Small intestine (tissue), 7 donors: ENCODE data around the gene FCF1. TPM values are rescaled to one million over a fixed set of nuclear protein-coding genes. Genes with fewer than 3 reads are reported as not detected.

Source experiments
- DNase-seq, 2 donors: peaks; one replicate each; pipeline versions ENCODE4 v3.0.0 to v3.0.0-alpha.2; 2013
- FAIRE-seq: peaks from 2 replicates; lab custom pipeline; 2012; peaks lifted over from hg19 to GRCh38; lab: Jason Lieb, UNC
- H3K27ac ChIP-seq, 3 donors: one replicate each; pipeline ENCODE4 v1.5.1; 2013; ENCODE audit warnings: low read length in 2 of 3, mild to moderate bottlenecking in 2 of 3, control low read depth in 1 of 3, inconsistent platforms in 1 of 3, low read depth in 1 of 3, moderate library complexity in 1 of 3
- H3K27me3 ChIP-seq, 3 donors: one replicate each; pipeline ENCODE4 v1.6.1; 2013; ENCODE audit warnings: low read length in 3 of 3, inconsistent platforms in 1 of 3; ENCODE audit not compliant: control insufficient read depth in 3 of 3, insufficient read depth in 3 of 3
- H3K36me3 ChIP-seq, 3 donors: one replicate each; pipeline ENCODE4 v1.6.1; 2013; ENCODE audit warnings: low read length in 3 of 3, inconsistent platforms in 1 of 3, low read depth in 1 of 3, mild to moderate bottlenecking in 1 of 3, moderate library complexity in 1 of 3; ENCODE audit not compliant: control insufficient read depth in 3 of 3, insufficient read depth in 2 of 3
- H3K4me1 ChIP-seq, 3 donors: one replicate each; pipeline ENCODE4 v1.6.1; 2013; ENCODE audit warnings: low read length in 2 of 3, inconsistent platforms in 1 of 3, low read depth in 1 of 3, mild to moderate bottlenecking in 1 of 3, moderate library complexity in 1 of 3; ENCODE audit not compliant: control insufficient read depth in 3 of 3, insufficient read depth in 2 of 3
- H3K4me3 ChIP-seq, 3 donors: one replicate each; pipeline ENCODE4 v1.5.1; 2013; ENCODE audit warnings: low read length in 3 of 3, control low read depth in 1 of 3, inconsistent platforms in 1 of 3, low read depth in 1 of 3, mild to moderate bottlenecking in 1 of 3, moderate library complexity in 1 of 3
- H3K9me3 ChIP-seq, 2 donors: one replicate each; pipeline ENCODE4 v1.6.1; 2013; ENCODE audit warnings: low read depth in 1 of 2, low read length in 1 of 2; ENCODE audit not compliant: control insufficient read depth in 2 of 2, insufficient read depth in 1 of 2
- WGBS, 3 donors: extraction: QIAGEN DNeasy Blood & Tissue Kit; methylation state at CpG; one replicate each; pipeline ENCODE4 v1.1.7; 2013; 5-methylcytosine and 5-hydroxymethylcytosine counted together
- polyA plus RNA-seq, 4 donors: library from polyadenylated mRNA; stranded (reverse) in 3 of 4; unstranded in 1 of 4; fragments of 200-250 nt in 3 of 4; fragments of 120-200 nt in 1 of 4; gene quantifications; one replicate each; pipeline versions ENCODE4 v1.2.1 to v1.2.3, GENCODE V29; 2013
- donor health status: healthy with polysubstance abuse.
- donor health status: control.
- donor health status: control.
- donor health status: Bipolar disorder and iron deficiency.
- donor health status: healthy.

The FCF1 gene
- polyA plus RNA-seq, 4 donors, result 11.9 to 40.0 (median 23.8) TPM

DNA sequence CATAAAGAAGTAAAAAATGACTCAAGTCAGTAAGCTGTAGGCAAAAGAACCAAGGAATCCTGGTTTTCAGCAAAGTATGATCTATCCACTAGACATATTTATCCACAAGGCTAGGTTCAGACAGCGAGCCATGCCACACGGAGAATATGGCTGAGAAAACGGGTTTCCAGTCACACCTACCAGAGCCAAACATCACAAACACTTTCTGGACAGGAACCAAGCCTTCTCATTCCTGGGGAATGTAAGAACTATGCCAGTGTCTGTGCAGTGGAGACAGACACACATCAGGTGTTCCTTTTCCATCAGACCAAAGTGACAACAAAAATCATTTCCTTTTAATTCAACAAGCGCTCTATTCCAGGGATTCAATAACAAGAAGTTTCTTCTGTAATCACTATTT is 41.2 kb upstream of the FCF1 start:
- Histone ChIP-seq H3K27me3 (no peaks in the 10 kb centered on the region), H3K27ac (no peak overlapping the region), H3K4me1 (no peaks in the 10 kb centered on the region), H3K4me3 (no peak overlapping the region), H3K36me3 (peaks cover 20 to 41% (median 29%) of the 10 kb centered on the region in 3 donors), H3K9me3 (no peaks in the 10 kb centered on the region)
- 85 to 89% (median 86%) methylated on average over 4 of the region's 4 CpGs for WGBS, 3 donors
- no peak for DNase-seq
- FAIRE-seq, result no peak

DNA sequence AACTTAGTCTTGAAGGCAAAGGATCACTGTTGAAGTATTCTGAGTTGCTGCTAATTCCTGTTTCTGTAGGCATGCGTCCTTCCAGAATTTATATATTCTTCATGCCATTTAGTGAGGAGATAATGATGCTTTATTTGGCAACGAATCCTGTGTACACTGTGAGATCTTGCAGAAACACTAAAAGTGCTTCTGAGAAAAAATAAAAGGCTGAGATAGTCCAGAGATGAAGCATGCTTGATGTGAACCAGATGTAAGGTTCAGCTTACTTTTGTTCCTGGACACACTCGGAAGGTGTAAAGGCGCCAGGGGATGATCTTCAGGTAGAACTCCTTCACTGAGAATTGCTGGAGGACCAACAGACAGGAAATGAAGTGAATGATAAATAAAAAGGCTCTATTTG is 39.2 kb upstream of the FCF1 start:
- Histone ChIP-seq H3K4me3 (no peak overlapping the region), H3K4me1 (no peaks in the 10 kb centered on the region), H3K9me3 (no peaks in the 10 kb centered on the region), H3K27ac (no peak overlapping the region), H3K27me3 (no peaks in the 10 kb centered on the region), H3K36me3 (peaks cover 20 to 41% (median 37%) of the 10 kb centered on the region in 3 donors)
- FAIRE-seq, result no peak
- no peak for DNase-seq
- WGBS, 3 donors, result 90 to 96% (median 92%) methylated on average over 4 of the region's 4 CpGs

DNA sequence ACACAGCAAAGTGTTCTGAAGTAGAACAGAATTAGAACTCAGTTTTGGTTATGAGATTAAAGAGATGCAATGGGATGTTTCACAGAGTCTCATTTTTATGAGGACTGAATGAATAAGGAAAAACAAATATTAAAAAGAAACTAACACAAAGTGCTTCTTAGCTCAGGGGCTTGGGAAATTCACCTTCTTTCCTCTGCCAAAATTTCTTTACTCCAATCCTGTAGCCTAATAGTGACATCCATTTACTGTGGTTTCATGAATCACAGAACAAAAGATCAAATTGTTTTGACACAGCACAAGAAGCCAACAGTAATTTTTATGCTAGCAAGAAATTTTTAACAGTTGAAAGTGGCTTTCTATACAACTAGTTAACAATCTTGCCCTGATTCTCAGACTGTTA is 37.7 kb upstream of the FCF1 start:
- H3K4me3 ChIP-seq, result no peak overlapping the region
- no peak overlapping the region for H3K27ac ChIP-seq
- peaks cover 16 to 43% (median 41%) of the 10 kb centered on the region in 3 donors for H3K36me3 ChIP-seq
- FAIRE-seq, result no peak
- no peaks in the 10 kb centered on the region for H3K9me3 ChIP-seq
- no peak for DNase-seq
- H3K4me1 ChIP-seq, result no peaks in the 10 kb centered on the region
- H3K27me3 ChIP-seq, result no peaks in the 10 kb centered on the region

DNA sequence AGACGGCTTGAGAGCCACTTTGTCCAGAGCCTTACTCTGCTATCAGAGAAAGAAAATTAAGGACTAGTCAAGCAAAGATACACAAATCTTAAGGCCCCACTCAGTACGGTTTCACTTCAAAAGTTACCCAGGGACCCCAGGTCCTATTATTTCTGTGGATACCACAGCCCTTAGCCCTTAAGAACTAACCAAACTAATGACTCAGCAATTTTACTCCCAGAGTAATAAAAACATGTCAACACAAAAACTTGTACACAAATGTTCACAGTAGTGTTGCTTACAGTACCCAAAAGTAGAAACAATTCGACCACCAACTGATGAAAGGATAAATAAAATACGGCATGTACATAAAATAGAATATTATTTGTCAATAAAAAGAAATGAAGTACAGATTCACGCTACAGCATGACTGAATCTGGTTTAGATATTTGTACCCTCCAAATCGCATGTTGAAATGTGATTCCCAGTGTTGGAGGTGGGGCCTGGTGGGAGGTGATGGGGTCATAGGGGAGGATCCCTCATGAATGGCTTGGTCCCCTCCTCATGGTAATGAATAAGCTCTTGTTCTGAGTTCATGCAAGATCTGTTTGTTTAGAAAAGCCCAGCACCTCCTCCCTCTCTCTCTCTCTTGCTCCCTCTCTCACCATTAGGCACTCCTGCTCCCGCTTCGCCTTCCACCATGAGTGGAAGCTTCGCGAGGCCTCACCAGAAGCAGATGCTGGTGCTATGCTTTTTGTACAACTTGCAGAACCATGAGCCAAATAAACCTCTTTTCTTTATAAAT is 30.6 kb upstream of the FCF1 start:
- FAIRE-seq, result no peak
- 89 to 98% (median 94%) methylated on average over 10 of the region's 10 CpGs for whole genome bisulfite sequencing, 3 donors
- peaks cover 6 to 40% (median 10%) of the 10 kb centered on the region in 3 donors for H3K36me3 ChIP-seq

DNA sequence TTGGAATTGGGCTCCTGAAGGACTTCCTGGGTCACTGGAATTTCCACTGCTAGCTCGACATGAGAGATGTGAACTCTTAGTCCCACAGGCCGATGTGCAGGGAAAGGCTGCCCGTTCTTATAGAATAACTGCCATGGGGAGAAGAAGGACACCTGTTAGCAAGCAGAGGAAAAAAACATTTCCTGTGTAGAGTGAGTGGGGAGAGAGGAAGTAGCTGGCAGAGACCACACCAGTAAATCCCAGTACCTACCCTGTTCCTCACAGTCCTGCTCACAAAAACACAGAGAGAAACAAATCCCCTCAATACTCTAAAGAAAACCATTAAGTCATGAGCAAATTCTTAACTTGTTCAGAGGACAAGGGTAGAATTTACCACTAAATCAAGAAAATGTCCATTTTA is 29.5 kb upstream of the FCF1 start:
- no peaks in the 10 kb centered on the region for H3K9me3 ChIP-seq
- no peak for FAIRE-seq
- 62 to 95% (median 65%) methylated on average over 3 of the region's 3 CpGs for WGBS, 3 donors
- DNase-seq, result no peak
- H3K4me1 ChIP-seq, result peaks cover 3 to 9% (median 3%) of the 10 kb centered on the region in 3 donors
- H3K27ac ChIP-seq, result no peak overlapping the region
- H3K36me3 ChIP-seq, result peaks cover 6 to 39% (median 10%) of the 10 kb centered on the region in 3 donors
- H3K27me3 ChIP-seq, result no peaks in the 10 kb centered on the region
- H3K4me3 ChIP-seq, result no peak overlapping the region

More for the DNA sequence above, 30.6 kb upstream of the FCF1 start:
- no peak for DNase-seq
- H3K27ac ChIP-seq, result no peak overlapping the region
- no peak overlapping the region for H3K4me3 ChIP-seq
- no peaks in the 10 kb centered on the region for H3K9me3 ChIP-seq
- no peaks in the 10 kb centered on the region for H3K27me3 ChIP-seq
- H3K4me1 ChIP-seq, result peaks cover 3 to 9% (median 3%) of the 10 kb centered on the region in 3 donors

DNA sequence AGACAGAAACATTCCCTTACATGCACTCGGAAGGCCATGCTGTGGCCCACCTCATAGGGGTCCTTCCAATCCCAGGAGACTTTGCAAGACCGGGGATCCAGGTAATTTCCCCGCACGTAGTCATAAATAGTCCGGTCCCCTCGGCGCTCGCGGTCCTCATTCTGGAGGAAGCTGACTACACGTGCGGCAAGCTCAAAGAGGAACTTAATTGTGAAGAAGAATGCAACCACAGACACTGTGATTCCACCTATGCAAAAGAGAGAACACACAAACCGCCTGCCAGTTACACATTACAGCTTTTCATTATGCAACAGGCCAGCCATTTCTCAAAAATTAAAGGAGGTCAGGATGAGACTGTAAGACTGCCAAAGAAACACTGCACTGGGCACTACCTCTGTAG is 28.5 kb upstream of the FCF1 start:
- DNase-seq (no peak), FAIRE-seq (no peak)
- WGBS, 3 donors, result 83 to 96% (median 91%) methylated on average over 12 of the region's 12 CpGs
- Histone ChIP-seq H3K27ac (no peak overlapping the region), H3K4me3 (no peak overlapping the region), H3K9me3 (no peaks in the 10 kb centered on the region), H3K36me3 (peaks cover 6 to 34% (median 6%) of the 10 kb centered on the region in 3 donors), H3K27me3 (no peaks in the 10 kb centered on the region), H3K4me1 (peaks cover 3 to 9% (median 3%) of the 10 kb centered on the region in 3 donors)

DNA sequence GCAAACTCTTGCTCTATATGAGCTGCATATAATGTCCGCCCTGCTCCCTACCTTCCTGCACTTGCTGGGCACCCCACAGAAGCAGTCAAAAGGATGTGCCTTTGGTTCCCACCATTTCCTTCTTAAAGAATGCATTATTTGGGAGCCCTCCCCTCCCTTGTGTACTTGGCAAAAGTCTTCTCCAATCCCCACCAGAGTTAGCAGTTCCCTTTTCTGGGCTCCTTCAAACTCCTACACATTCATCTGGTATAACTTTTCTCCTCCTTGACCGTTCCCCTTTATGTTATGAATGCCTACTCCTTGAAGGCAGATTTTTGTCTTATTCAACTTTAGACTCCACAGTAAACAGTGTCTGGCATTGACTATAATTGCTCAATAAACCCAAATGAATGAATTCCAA is 27.9 kb upstream of the FCF1 start:
- 85 to 100% (median 93%) methylated on average over 2 of the region's 2 CpGs for WGBS, 3 donors
- Histone ChIP-seq H3K27me3 (no peaks in the 10 kb centered on the region), H3K27ac (no peak overlapping the region), H3K4me1 (peaks cover 3 to 9% (median 3%) of the 10 kb centered on the region in 3 donors), H3K4me3 (no peak overlapping the region), H3K9me3 (no peaks in the 10 kb centered on the region), H3K36me3 (peaks cover 4 to 35% (median 6%) of the 10 kb centered on the region in 3 donors)
- FAIRE-seq (no peak), DNase-seq (no peak)

DNA sequence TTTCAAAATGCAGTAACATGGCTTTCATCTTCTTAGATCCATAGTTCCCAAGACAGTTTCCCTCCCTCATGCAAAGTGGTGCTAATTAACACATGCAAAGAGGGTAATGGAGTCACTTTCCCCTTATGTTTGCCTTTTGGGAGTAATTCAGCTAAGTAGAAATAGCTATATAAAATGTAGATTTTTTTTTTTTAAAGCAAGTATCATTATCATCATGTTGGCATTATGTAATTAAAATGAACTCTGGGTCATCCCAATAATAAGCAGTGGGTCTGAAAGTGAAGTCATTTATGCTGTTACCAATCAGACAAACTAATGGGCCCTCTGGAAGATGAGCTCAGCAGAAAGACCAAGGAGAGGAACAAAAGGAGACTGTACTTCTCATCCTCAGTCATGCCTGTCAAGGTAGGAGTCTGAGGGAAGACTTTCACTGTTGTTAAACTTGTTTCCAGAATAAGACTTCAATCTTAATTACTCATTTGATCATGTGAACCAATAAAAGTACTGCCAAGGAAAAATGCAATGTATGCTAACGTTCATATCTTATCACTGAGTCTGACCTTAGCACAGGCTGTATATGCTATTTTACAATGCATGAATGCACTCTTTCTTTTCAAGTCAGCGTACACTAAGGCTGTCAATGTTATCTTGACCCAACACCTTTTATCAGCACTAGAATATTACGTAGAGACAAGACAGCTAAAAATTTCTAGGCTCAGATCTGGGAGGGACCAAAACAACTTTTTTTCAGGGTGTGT is 26.8 kb upstream of the FCF1 start:
- FAIRE-seq (no peak), DNase-seq (peak; percentile 79 to 93)
- no peaks in the 10 kb centered on the region for H3K9me3 ChIP-seq
- WGBS, 3 donors, result 16 to 65% (median 33%) methylated on average over 3 of the region's 3 CpGs
- H3K27me3 ChIP-seq, result no peaks in the 10 kb centered on the region
- H3K27ac ChIP-seq, result no peak overlapping the region
- peaks cover 3 to 9% (median 3%) of the 10 kb centered on the region in 3 donors for H3K4me1 ChIP-seq
- peaks cover 4 to 35% (median 10%) of the 10 kb centered on the region in 3 donors for H3K36me3 ChIP-seq
- H3K4me3 ChIP-seq, result no peak overlapping the region
